HEK293 (cell line): Measurements from ENCODE around the gene ARHGEF7.

Source experiments
- CTCF ChIA-PET: fragments of 350-600 bp; formaldehyde crosslinking; extraction: SDS; loops from one replicate; lab custom pipeline; 2021; ENCODE audit warnings: antibody characterized with exemption; lab: Yijun Ruan, JAX
- POLR2A ChIA-PET: fragments of 300-600 bp; formaldehyde crosslinking; extraction: SDS; loops from one replicate; lab custom pipeline; 2020; ENCODE audit warnings: antibody characterized with exemption, inconsistent platforms; lab: Yijun Ruan, JAX
- H3K27ac ChIP-seq: fragments of 200-500 bp; sonication (Bioruptor generic); 2 replicates; pipeline ENCODE4 v1.5.1; 2014; ENCODE audit warnings: low read depth, low read length, control low read depth, inconsistent platforms; ENCODE audit errors: extremely low read depth
- H3K36me3 ChIP-seq, 2 experiments: fragments of 200-500 bp in 1 of 2; sonication (Bioruptor generic) in 1 of 2; 1 replicate in 1 of 2; 2 replicates in 1 of 2; pipeline ENCODE4 v1.5.1; 2014 to 2017; ENCODE audit warnings: inconsistent platforms in 2 of 2, low read length in 2 of 2; ENCODE audit not compliant: control insufficient read depth in 2 of 2, insufficient read depth in 1 of 2
- H3K4me1 ChIP-seq: fragments of 200-500 bp; sonication (Bioruptor generic); 2 replicates; pipeline ENCODE4 v1.5.1; 2014; ENCODE audit warnings: mild to moderate bottlenecking, low read length, inconsistent platforms; ENCODE audit not compliant: control insufficient read depth, insufficient read depth
- H3K4me3 ChIP-seq: 2 replicates; pipeline ENCODE4 v1.5.1; 2011; ENCODE audit warnings: low read depth, mild to moderate bottlenecking, control low read depth, low read length, moderate library complexity
- H3K9me3 ChIP-seq: fragments of 200-500 bp; sonication (Bioruptor generic); 2 replicates; pipeline ENCODE4 v1.5.1; 2014; ENCODE audit warnings: low read depth, low read length, inconsistent platforms; ENCODE audit not compliant: control insufficient read depth, insufficient read depth
- GLI4 ChIP-seq: fragments of 450-650 bp; formaldehyde crosslinking; IDR thresholded peaks from 2 replicates; pipeline ENCODE4 v1.5.1; 2016; ENCODE audit warnings: missing biosample characterization, missing genetic modification characterization
- KLF16 ChIP-seq: fragments of 450-650 bp; formaldehyde crosslinking; IDR thresholded peaks from 2 replicates; pipeline ENCODE4 v1.5.1; 2017; ENCODE audit warnings: missing biosample characterization, missing genetic modification characterization
- PRDM10 ChIP-seq: fragments of 450-650 bp; formaldehyde crosslinking; IDR thresholded peaks from 2 replicates; pipeline ENCODE4 v1.5.1; 2016; ENCODE audit warnings: missing biosample characterization, missing genetic modification characterization
- PRDM2 ChIP-seq: fragments of 450-650 bp; formaldehyde crosslinking; IDR thresholded peaks from 2 replicates; pipeline ENCODE4 v1.5.1; 2016; ENCODE audit warnings: missing biosample characterization, missing genetic modification characterization, borderline replicate concordance
- PRDM6 ChIP-seq: fragments of 450-650 bp; formaldehyde crosslinking; IDR thresholded peaks from 2 replicates; pipeline ENCODE4 v1.5.1; 2017; ENCODE audit warnings: missing biosample characterization, missing genetic modification characterization
- ZNF157 ChIP-seq: fragments of 450-650 bp; formaldehyde crosslinking; IDR thresholded peaks from 2 replicates; pipeline ENCODE4 v1.5.1; 2016; ENCODE audit warnings: missing biosample characterization, missing genetic modification characterization
- ZNF169 ChIP-seq: fragments of 450-650 bp; formaldehyde crosslinking; IDR thresholded peaks from 2 replicates; pipeline ENCODE4 v1.5.1; 2016; ENCODE audit warnings: missing biosample characterization, missing genetic modification characterization
- ZNF362 ChIP-seq: fragments of 450-650 bp; formaldehyde crosslinking; IDR thresholded peaks from 2 replicates; pipeline ENCODE4 v1.5.1; 2016; ENCODE audit warnings: missing biosample characterization, missing genetic modification characterization
- ZNF391 ChIP-seq: fragments of 450-650 bp; formaldehyde crosslinking; IDR thresholded peaks from 2 replicates; pipeline ENCODE4 v1.5.1; 2016; ENCODE audit warnings: low read depth, missing biosample characterization, missing genetic modification characterization, borderline replicate concordance
- ZNF426 ChIP-seq: fragments of 450-650 bp; formaldehyde crosslinking; IDR thresholded peaks from 2 replicates; pipeline ENCODE4 v1.5.1; 2017; ENCODE audit warnings: missing biosample characterization, missing genetic modification characterization, mild to moderate bottlenecking, inconsistent platforms, moderate library complexity
- ZNF514 ChIP-seq: fragments of 450-650 bp; formaldehyde crosslinking; IDR thresholded peaks from 2 replicates; pipeline ENCODE4 v1.5.1; 2016; ENCODE audit warnings: missing biosample characterization, missing genetic modification characterization
- ZNF571 ChIP-seq: fragments of 450-650 bp; formaldehyde crosslinking; IDR thresholded peaks from 2 replicates; pipeline ENCODE4 v1.5.0; 2017; ENCODE audit warnings: missing biosample characterization, missing genetic modification characterization
- TF ChIP-seq, protein P1 (sequence below): fragments of 450-650 bp; formaldehyde crosslinking; IDR thresholded peaks from 2 replicates; pipeline ENCODE4 v1.5.1; 2016; ENCODE audit warnings: missing biosample characterization, missing genetic modification characterization
- TF ChIP-seq, protein P2 (sequence below): fragments of 450-650 bp; formaldehyde crosslinking; IDR thresholded peaks from 2 replicates; pipeline ENCODE4 v1.5.1; 2016; ENCODE audit warnings: missing biosample characterization, missing genetic modification characterization

The ARHGEF7 gene

GRCh38 chr13:111176421-111176820 is 61.3 kb downstream of the ARHGEF7 start (continued):
- TF ChIP-seq GLI4 (tag by site-specific recombination) (no peak), ZNF169 (tag by site-specific recombination) (no peak), ZNF157 (tag by site-specific recombination) (no peak), PRDM2 (no peak)
- TF ChIP-seq, protein P1, sequence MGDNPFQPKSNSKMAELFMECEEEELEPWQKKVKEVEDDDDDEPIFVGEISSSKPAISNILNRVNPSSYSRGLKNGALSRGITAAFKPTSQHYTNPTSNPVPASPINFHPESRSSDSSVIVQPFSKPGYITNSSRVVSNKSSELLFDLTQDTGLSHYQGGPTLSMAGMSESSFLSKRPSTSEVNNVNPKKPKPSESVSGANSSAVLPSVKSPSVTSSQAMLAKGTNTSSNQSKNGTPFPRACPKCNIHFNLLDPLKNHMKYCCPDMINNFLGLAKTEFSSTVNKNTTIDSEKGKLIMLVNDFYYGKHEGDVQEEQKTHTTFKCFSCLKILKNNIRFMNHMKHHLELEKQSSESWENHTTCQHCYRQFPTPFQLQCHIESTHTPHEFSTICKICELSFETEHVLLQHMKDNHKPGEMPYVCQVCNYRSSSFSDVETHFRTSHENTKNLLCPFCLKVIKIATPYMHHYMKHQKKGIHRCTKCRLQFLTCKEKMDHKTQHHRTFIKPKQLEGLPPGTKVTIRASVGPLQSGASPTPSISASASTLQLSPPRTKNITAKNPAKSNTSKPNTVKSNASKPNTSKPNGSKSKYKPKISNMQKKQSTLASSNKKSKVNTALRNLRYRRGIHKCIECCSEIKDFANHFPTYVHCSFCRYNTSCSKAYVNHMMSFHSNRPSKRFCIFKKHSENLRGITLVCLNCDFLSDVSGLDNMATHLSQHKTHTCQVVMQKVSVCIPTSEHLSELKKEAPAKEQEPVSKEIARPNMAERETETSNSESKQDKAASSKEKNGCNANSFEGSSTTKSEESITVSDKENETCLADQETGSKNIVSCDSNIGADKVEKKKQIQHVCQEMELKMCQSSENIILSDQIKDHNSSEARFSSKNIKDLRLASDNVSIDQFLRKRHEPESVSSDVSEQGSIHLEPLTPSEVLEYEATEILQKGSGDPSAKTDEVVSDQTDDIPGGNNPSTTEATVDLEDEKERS (tag by site-specific recombination) = no peak

- ChIA-PET POLR2A (no interaction called here), CTCF (interaction anchor here (0.6 kb wide), 1 partner anchor 583 kb away, joined by 3 read pairs; no protein-coding TSS in a partner anchor)
- Histone ChIP-seq H3K27ac (no peak overlapping the region), H3K4me3 (no peak overlapping the region), H3K4me1 (no peaks in the 10 kb centered on the region), H3K9me3 (no peaks in the 10 kb centered on the region), H3K36me3 (peaks cover 0 to 4% of the 10 kb centered on the region in 2 experiments; a peak in 1 of 3 replicates)
- TF ChIP-seq ZNF514 (tag by site-specific recombination) = no peak
- no peak for TF ChIP-seq KLF16 (tag by site-specific recombination)
- no peak for TF ChIP-seq ZNF426 (tag by site-specific recombination)
- TF ChIP-seq ZNF362 (tag by site-specific recombination) = no peak
- no peak for TF ChIP-seq PRDM10 (tag by site-specific recombination)
- TF ChIP-seq, protein P2, sequence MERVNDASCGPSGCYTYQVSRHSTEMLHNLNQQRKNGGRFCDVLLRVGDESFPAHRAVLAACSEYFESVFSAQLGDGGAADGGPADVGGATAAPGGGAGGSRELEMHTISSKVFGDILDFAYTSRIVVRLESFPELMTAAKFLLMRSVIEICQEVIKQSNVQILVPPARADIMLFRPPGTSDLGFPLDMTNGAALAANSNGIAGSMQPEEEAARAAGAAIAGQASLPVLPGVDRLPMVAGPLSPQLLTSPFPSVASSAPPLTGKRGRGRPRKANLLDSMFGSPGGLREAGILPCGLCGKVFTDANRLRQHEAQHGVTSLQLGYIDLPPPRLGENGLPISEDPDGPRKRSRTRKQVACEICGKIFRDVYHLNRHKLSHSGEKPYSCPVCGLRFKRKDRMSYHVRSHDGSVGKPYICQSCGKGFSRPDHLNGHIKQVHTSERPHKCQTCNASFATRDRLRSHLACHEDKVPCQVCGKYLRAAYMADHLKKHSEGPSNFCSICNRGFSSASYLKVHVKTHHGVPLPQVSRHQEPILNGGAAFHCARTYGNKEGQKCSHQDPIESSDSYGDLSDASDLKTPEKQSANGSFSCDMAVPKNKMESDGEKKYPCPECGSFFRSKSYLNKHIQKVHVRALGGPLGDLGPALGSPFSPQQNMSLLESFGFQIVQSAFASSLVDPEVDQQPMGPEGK (tag by site-specific recombination) = no peak
- no peak for TF ChIP-seq ZNF391 (tag by site-specific recombination)
- TF ChIP-seq PRDM6 (tag by site-specific recombination) = no peak
- no peak for TF ChIP-seq ZNF571 (tag by site-specific recombination)
Observed at GRCh38 chr13:111177081-111177711, 62.1 kb downstream of the ARHGEF7 start.
